OCI-LY3 (cell line): Measurements from ENCODE around the gene MXD1.
"Not testable (repeated sequence)": the region's sequence is repeated elsewhere in the genome, so short reads cannot be mapped to it uniquely, and the experiment has no call there.

Source experiments
- H2AFZ ChIP-seq: fragments of 200-600, 300-600 bp; shearing (Covaris generic); 2 replicates; pipeline ENCODE4 v1.6.0; 2014; ENCODE audit warnings: antibody characterized with exemption, low read depth, low read length
- H3K27ac ChIP-seq: fragments of 200-600, 300-600 bp; sonication (generic); 2 replicates; pipeline ENCODE4 v1.5.1; 2014; ENCODE audit warnings: mild to moderate bottlenecking, low read length, moderate library complexity, mixed read lengths
- H3K27me3 ChIP-seq: fragments of 200-600, 300-600 bp; sonication (generic); 2 replicates; pipeline ENCODE4 v1.6.1; 2014; ENCODE audit warnings: low read depth, low read length, mixed read lengths
- H3K36me3 ChIP-seq: fragments of 200-600, 300-600 bp; sonication (generic); replicated peaks from 2 replicates; pipeline ENCODE3; 2014; ENCODE audit warnings: low read depth, low read length, mixed read lengths
- H3K4me1 ChIP-seq: fragments of 300-600, 200-600 bp; sonication (generic); 2 replicates; pipeline ENCODE4 v1.6.1; 2014; ENCODE audit warnings: low read length, mixed read lengths
- H3K4me2 ChIP-seq: fragments of 200-600, 300-600 bp; sonication (generic); 2 replicates; pipeline ENCODE4 v1.6.1; 2014; ENCODE audit warnings: low read length, mixed read lengths
- H3K4me3 ChIP-seq: fragments of 300-600, 200-600 bp; sonication (generic); 2 replicates; pipeline ENCODE4 v1.5.1; 2014; ENCODE audit warnings: antibody characterized with exemption, mild to moderate bottlenecking, low read length, moderate library complexity
- H3K79me2 ChIP-seq: fragments of 300-600, 200-600 bp; shearing (Covaris generic); 2 replicates; pipeline ENCODE4 v1.6.1; 2014; ENCODE audit warnings: mild to moderate bottlenecking, low read length, mixed read lengths
- H3K9ac ChIP-seq: fragments of 300-600, 200-600 bp; shearing (Covaris generic); 2 replicates; pipeline ENCODE4 v1.6.0; 2014; ENCODE audit warnings: mild to moderate bottlenecking, low read length, moderate library complexity
- H3K9me3 ChIP-seq: fragments of 200-600, 300-600 bp; shearing (Covaris generic); 2 replicates; pipeline ENCODE4 v1.6.1; 2014; ENCODE audit warnings: low read length, mixed read lengths; ENCODE audit not compliant: insufficient read depth
- H4K20me1 ChIP-seq: fragments of 200-600, 300-600 bp; sonication (generic); 2 replicates; pipeline ENCODE4 v1.6.1; 2016; ENCODE audit warnings: low read length, mixed read lengths; ENCODE audit not compliant: insufficient read depth
- CTCF ChIP-seq: fragments of 200-600, 300-600 bp; sonication (generic); IDR thresholded peaks from 2 replicates; pipeline ENCODE4 v1.5.1; 2014; ENCODE audit warnings: antibody characterized with exemption, low read length, low read depth
- EZH2phosphoT487 ChIP-seq: fragments of 200-600 bp; shearing (Covaris generic); IDR thresholded peaks from 2 replicates; pipeline ENCODE4 v1.6.1; 2018; ENCODE audit warnings: antibody characterized with exemption, mixed run types, low read depth

MXD1 gene

GRCh38 chr2:69948032-69948962 lies 33.4 kb downstream of the MXD1 start:
- 0 out of 2 replicates have a peak, but pooled peaks cover 3% of the 10 kb centered on the region for H3K4me1 ChIP-seq
- no peaks in the 10 kb centered on the region for H4K20me1 ChIP-seq
- no peaks in the 10 kb centered on the region for H3K36me3 ChIP-seq
- no peak overlapping the region for H3K4me2 ChIP-seq
- no peak overlapping the region for H2AFZ ChIP-seq
- no peak overlapping the region for H3K27ac ChIP-seq
- H3K79me2 ChIP-seq = no peaks in the 10 kb centered on the region
- no peak overlapping the region for H3K9ac ChIP-seq
- TF ChIP-seq EZH2phosphoT487 = no peak
- TF ChIP-seq CTCF = no peak
- H3K4me3 ChIP-seq = no peak overlapping the region
- no peaks in the 10 kb centered on the region for H3K9me3 ChIP-seq
- H3K27me3 ChIP-seq = no peaks in the 10 kb centered on the region

- TF ChIP-seq CTCF = no peak
- no peak for TF ChIP-seq EZH2phosphoT487
- H3K9me3 ChIP-seq = no peaks in the 10 kb centered on the region
- H3K79me2 ChIP-seq = no peaks in the 10 kb centered on the region
- H3K4me3 ChIP-seq = no peak overlapping the region
- no peaks in the 10 kb centered on the region for H4K20me1 ChIP-seq
- no peaks in the 10 kb centered on the region for H3K27me3 ChIP-seq
- H3K4me1 ChIP-seq = 0 out of 2 replicates have a peak, but pooled peaks cover 3% of the 10 kb centered on the region
- H3K4me2 ChIP-seq = no peak overlapping the region
- H3K36me3 ChIP-seq = no peaks in the 10 kb centered on the region
- no peak overlapping the region for H3K27ac ChIP-seq
- H2AFZ ChIP-seq = no peak overlapping the region
- no peak overlapping the region for H3K9ac ChIP-seq
Measured at GRCh38 chr2:69948963-69949645, 34.2 kb downstream of the MXD1 start.

GRCh38 chr2:69950241-69950640 lies 35.3 kb downstream of the MXD1 start:
- H3K36me3 ChIP-seq = no peaks in the 10 kb centered on the region
- H2AFZ ChIP-seq = no peak overlapping the region
- no peak for TF ChIP-seq CTCF
- no peak for TF ChIP-seq EZH2phosphoT487
- H3K9me3 ChIP-seq = no peaks in the 10 kb centered on the region
- H3K79me2 ChIP-seq = no peaks in the 10 kb centered on the region
- no peak overlapping the region for H3K4me3 ChIP-seq
- 0 out of 2 replicates have a peak, but pooled peaks cover 3% of the 10 kb centered on the region for H3K4me1 ChIP-seq
- no peaks in the 10 kb centered on the region; the same call in 1 of the 2 replicates for H3K27me3 ChIP-seq
- no peak overlapping the region for H3K9ac ChIP-seq
- no peak overlapping the region for H3K27ac ChIP-seq
- no peaks in the 10 kb centered on the region for H4K20me1 ChIP-seq
- H3K4me2 ChIP-seq = no peak overlapping the region

- not testable (repeated sequence) for H3K36me3 ChIP-seq, H3K27me3 ChIP-seq, H2AFZ ChIP-seq, H3K79me2 ChIP-seq, H3K9ac ChIP-seq, H3K9me3 ChIP-seq, H4K20me1 ChIP-seq, H3K4me2 ChIP-seq, H3K27ac ChIP-seq, H3K4me3 ChIP-seq, H3K4me1 ChIP-seq
Measured at GRCh38 chr2:69950671-69951070, 35.8 kb downstream of the MXD1 start.
